Activated naive CD8-positive, alpha-beta T cell treated with anti-CD3 and anti-CD28 coated beads, Interleukin-2, amount 50 U/mL, for 24 hours (primary cell): ENCODE measurements around the gene MTM1.

Source experiments
- ATAC-seq: fragments of 150-1000 bp; cut with Tn5 transposase; one replicate; pipeline ENCODE4 v1.10.0; 2021
- DNase-seq: peaks from one replicate; pipeline ENCODE4 v3.0.0; 2021
- H3K27ac Mint-ChIP-seq: one replicate; pipeline ENCODE4 v1.8.0; 2021; ENCODE audit warnings: mild to moderate bottlenecking, mixed read lengths
- H3K27me3 Mint-ChIP-seq: one replicate; pipeline ENCODE4 v1.8.0; 2021; ENCODE audit warnings: mixed read lengths
- H3K36me3 Mint-ChIP-seq: one replicate; pipeline ENCODE4 v1.8.0; 2021; ENCODE audit warnings: low read depth, mixed read lengths
- H3K4me1 Mint-ChIP-seq: one replicate; pipeline ENCODE4 v1.8.0; 2021; ENCODE audit warnings: mixed read lengths
- H3K4me3 Mint-ChIP-seq: one replicate; pipeline ENCODE4 v1.8.0; 2021; ENCODE audit warnings: mild to moderate bottlenecking, moderate library complexity, mixed read lengths
- H3K9me3 Mint-ChIP-seq: one replicate; pipeline ENCODE4 v1.8.0; 2021; ENCODE audit warnings: mixed read lengths

MTM1 gene

DNA sequence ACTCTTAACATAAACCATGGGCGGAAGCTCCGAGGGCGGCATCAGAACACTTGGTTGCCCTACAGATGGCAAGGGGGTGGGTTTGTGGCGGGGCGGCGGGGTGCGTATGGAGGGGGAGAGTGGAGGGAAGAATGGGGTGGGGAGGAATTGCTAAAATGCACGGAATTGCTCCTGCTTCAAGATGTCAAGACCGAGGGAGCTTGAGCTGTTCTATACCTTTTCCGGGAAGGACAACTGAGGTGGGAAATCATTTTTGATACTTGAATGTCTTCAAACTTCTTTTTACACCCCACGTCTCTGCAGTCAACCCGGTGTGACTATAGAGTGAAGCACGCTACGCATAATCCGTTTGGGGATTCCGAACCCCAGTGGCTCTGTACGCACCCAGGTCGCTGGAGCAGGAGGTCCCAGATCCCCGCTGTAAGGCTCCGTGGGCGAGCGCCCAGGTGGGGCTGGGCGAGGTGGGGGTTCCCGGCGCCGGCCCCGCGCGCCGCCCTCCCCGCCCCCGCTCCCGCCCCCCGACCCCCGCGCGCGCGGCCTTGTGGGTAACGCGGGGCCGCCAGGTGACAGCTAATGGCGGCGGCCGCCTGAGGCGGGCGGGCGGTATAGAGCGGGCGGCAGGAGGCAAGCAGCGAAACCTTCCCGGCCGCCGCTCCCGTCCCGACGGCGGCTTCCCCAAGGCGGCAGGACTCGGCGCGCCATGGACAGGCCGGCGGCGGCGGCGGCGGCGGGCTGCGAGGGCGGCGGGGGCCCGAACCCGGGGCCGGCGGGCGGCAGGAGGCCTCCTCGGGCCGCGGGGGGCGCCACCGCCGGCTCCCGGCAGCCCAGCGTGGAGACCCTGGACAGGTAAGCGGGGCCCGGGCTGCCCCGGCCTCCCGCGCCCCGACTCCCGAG is 124.7 kb downstream of the MTM1 start, which contains the start of gene MTMR1:
Gene MTMR1 (plus strand): TSS at position 566 of the 894 bp plus-strand sequence. CDS start 135 bp downstream, at position 701.
- Mint-ChIP-seq H3K27ac (peak within 1 kb of the TSS; percentile 95), H3K4me3 (peak within 1 kb of the TSS; percentile 89), H3K4me1 (peaks cover 81% of the 10 kb centered on the region), H3K36me3 (peaks cover 14% of the 10 kb centered on the region), H3K9me3 (no peaks in the 10 kb centered on the region), H3K27me3 (no peaks in the 10 kb centered on the region)
- ATAC-seq (peak; percentile 9), DNase-seq (peak; percentile 53)

DNA sequence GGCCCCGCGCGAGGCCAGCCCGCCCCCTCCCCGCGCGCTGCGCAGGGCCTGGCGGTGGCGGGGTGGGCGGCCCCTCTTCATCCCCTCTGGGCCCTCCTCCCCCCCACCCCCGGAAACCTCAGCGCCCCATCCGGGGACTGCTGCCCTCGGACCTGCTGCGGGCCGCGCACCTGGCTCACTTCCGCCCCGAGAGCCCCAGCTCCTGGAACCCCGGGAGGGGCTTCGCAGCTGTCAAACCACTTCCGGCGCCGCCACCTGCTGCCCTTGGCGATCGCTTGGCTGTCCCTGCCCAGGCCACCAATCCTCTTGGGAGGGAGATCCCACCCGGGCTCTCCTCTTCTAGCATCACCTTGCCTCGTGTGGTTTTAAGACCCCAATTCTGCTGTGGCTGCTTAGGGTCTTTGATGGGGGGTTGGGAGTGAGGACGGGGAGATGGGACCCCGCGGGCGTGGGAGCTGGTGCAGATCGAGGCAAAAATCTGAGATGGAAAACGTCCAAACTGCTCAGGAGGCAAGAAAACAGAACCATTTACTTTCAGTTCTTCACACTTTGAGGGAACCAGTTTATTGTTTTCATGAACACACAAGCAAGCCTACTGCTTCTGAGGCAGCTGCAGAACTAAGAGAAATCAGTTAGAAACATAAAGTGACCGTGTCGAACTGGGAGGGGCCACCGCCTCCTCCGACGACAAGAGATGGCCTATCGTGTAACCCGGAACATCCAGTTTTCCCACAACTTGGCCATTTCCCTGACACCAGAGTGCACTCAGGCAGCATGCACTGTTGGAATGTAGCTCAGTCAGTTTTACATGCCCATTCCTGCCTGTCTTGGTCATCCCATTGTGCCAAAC is 125.5 kb downstream of the MTM1 start:
- no peaks in the 10 kb centered on the region for H3K9me3 Mint-ChIP-seq
- no peaks in the 10 kb centered on the region for H3K27me3 Mint-ChIP-seq
- H3K4me1 Mint-ChIP-seq: peaks cover 72% of the 10 kb centered on the region
- ATAC-seq (peak; percentile 12), DNase-seq (peak; percentile 71)
- peaks cover 14% of the 10 kb centered on the region for H3K36me3 Mint-ChIP-seq
- peak overlapping the region; percentile 87 for H3K4me3 Mint-ChIP-seq
- H3K27ac Mint-ChIP-seq: peak overlapping the region; percentile 95

DNA sequence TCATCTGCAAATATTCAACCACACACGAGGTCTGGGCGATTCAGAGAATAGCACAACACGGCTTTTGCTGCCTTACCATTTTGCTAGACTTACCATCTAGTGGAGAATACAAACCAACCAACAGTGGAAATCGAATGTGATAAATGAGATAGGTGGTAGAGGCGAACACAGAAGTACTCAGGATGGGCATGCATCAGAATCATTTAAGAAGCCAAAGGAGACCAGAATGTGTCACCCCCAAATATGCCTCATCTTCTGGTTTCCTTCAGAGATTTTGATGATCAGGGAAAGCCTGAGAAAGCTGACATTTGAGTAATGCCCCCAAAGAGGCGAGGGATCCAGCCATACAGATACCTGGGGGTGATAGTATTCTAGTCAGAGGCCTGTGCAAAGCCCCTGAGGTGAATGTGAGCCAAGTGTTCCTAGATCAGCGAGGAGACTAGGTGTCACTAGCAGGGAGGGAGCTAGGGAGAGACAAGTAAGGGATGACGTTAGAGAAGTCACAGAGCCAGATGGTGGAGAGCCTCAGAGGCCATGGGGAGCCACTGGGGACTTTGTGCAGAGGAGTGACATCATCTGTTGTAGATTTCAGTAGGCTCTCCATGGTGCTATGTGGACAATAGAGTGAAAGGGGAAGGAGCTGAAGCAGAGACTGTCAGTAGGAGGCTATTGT is 126.5 kb downstream of the MTM1 start:
- Mint-ChIP-seq H3K4me3 (peak overlapping the region; percentile 87), H3K27me3 (no peaks in the 10 kb centered on the region), H3K36me3 (peaks cover 14% of the 10 kb centered on the region), H3K4me1 (peaks cover 68% of the 10 kb centered on the region), H3K9me3 (no peaks in the 10 kb centered on the region), H3K27ac (peak overlapping the region; percentile 95)
- DNase-seq (peak; percentile 35), ATAC-seq (peak; percentile 81)

DNA sequence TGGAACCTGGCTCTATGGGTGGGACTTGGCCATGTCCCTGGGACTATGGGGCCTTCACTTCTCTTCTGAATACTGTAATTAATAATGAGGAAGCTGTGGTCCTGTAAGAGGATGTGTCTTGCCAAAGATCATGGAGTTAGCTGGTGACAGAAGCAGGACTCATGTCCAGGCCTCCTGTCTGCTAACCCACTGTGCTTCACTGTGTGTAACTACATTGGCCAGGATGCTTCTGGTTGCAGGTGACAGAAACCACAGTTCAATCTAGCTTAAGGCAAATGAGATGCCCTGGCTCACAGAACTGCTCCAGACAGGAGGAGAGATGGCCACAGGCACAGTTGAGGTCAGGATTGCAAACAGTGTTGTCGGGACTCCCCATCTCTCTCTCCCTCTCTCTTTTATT is 127.9 kb downstream of the MTM1 start:
- DNase-seq: no peak
- H3K36me3 Mint-ChIP-seq: peaks cover 15% of the 10 kb centered on the region
- H3K9me3 Mint-ChIP-seq: no peaks in the 10 kb centered on the region
- H3K27ac Mint-ChIP-seq: peak overlapping the region; percentile 95
- peak overlapping the region; percentile 87 for H3K4me3 Mint-ChIP-seq
- H3K4me1 Mint-ChIP-seq: peaks cover 57% of the 10 kb centered on the region
- no peaks in the 10 kb centered on the region for H3K27me3 Mint-ChIP-seq
- no peak for ATAC-seq

DNA sequence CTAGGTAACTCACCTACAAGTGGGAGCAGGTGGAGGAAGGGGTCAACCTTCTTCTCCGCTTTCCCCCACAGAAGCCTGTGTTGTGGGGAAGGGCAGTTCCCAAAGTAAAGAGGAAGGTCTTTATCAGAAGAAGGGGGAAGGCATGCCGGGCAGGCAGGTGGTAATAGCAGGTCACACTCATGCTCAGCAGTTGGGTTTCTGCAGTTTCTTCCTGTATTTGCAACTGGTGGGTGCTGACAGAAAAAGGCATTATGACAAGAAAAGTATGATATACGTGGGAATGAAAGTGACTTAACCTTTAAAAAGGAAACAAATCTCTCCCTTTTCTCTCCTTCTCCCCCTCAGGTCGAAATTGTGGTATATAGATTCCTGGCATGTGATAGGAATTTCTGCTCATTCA is 128.4 kb downstream of the MTM1 start:
- Mint-ChIP-seq H3K4me1 (peaks cover 55% of the 10 kb centered on the region), H3K9me3 (no peaks in the 10 kb centered on the region), H3K36me3 (peaks cover 15% of the 10 kb centered on the region), H3K27me3 (no peaks in the 10 kb centered on the region), H3K4me3 (peak overlapping the region; percentile 87), H3K27ac (peak overlapping the region; percentile 95)
- ATAC-seq (no peak), DNase-seq (no peak)

DNA sequence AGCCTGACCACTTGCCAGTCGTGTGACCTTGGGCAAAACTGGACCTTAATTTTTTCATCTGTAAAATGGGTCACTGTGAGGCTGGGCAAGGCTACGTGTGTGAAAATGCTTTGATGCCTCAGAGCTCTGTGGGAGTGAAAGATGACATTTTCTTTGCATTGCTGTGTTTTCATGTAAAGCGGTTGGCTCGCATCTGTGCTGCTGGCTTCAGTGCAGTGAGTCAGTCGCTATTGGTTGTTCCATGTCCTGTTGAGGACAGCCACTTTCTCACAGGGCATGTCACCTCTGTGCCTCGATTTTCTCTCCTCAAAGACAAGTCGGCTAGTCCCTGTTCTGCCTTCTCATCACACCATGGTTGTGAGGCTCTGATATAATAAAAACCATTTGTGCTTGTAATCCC is 129.2 kb downstream of the MTM1 start:
- peak overlapping the region; percentile 95 for H3K27ac Mint-ChIP-seq
- H3K27me3 Mint-ChIP-seq: no peaks in the 10 kb centered on the region
- H3K9me3 Mint-ChIP-seq: no peaks in the 10 kb centered on the region
- H3K4me1 Mint-ChIP-seq: peaks cover 47% of the 10 kb centered on the region
- H3K4me3 Mint-ChIP-seq: peak overlapping the region; percentile 87
- no peak for DNase-seq
- peaks cover 15% of the 10 kb centered on the region for H3K36me3 Mint-ChIP-seq
- peak; percentile 10 for ATAC-seq

DNA sequence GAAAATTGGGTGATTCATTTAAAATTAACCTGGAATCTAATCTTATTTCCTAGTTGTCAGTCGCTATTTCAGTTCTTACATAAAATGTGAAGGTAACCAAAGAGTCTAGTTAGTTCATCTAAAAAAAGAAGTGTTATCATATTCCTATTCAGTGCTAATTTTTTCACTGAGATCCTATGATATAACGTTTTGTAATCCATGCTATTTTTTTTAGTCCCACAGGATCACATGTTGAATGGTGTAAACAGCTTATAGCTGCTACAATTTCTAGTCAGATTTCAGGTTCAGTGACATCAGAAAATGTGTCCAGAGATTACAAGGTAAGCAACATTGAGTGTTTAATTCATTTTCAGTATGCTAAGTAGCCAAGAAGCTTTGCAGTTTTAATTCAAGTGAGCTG is 130.6 kb downstream of the MTM1 start:
- H3K27ac Mint-ChIP-seq: no peak overlapping the region
- no peaks in the 10 kb centered on the region for H3K9me3 Mint-ChIP-seq
- no peak overlapping the region for H3K4me3 Mint-ChIP-seq
- ATAC-seq: no peak
- H3K27me3 Mint-ChIP-seq: no peaks in the 10 kb centered on the region
- peaks cover 19% of the 10 kb centered on the region for H3K36me3 Mint-ChIP-seq
- DNase-seq: no peak
- H3K4me1 Mint-ChIP-seq: peaks cover 60% of the 10 kb centered on the region

DNA sequence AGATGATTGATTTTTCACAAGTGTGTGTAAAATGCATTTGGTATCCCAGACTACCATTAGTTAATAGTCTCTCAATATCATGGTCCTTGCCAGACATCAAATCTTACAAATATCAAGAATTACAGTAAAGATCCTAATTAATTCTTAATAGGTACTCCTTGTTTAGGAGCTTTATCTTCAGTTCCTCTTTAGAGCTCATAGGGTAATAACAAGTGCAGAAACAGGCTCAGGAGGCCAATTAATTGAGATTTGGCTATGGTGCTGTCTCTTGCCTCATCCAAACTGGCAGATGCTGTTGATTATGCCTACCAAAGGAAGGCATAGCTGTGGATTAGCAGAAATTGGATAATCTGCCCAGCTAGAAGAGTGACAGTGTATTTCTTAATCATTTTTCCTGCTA is 131.7 kb downstream of the MTM1 start:
- ATAC-seq: no peak
- H3K36me3 Mint-ChIP-seq: peaks cover 28% of the 10 kb centered on the region
- no peaks in the 10 kb centered on the region for H3K27me3 Mint-ChIP-seq
- no peak for DNase-seq
- H3K9me3 Mint-ChIP-seq: no peaks in the 10 kb centered on the region
- H3K27ac Mint-ChIP-seq: no peak overlapping the region
- H3K4me1 Mint-ChIP-seq: peaks cover 62% of the 10 kb centered on the region
- no peak overlapping the region for H3K4me3 Mint-ChIP-seq

DNA sequence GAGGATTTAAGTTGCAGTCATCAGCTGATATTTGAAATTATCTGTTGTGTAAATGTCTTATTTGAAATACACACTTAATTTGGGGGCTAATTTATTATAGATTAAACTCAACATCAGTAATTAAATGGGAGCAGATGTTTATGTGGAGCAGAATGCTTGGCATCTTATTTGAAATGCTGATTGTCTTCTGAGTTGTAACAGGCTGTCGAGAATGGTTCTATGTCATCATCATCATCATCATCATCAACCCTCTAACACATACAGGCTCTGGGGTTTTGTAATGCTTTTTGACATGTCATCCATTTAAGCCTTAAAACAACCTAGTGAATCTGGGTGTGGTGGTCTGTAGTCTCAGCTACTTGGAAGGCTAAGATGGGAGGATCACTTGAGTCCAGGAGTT is 133.0 kb downstream of the MTM1 start:
- DNase-seq (no peak), ATAC-seq (no peak)
- peaks cover 56% of the 10 kb centered on the region for H3K4me1 Mint-ChIP-seq
- no peaks in the 10 kb centered on the region for H3K9me3 Mint-ChIP-seq
- no peaks in the 10 kb centered on the region for H3K27me3 Mint-ChIP-seq
- no peak overlapping the region for H3K4me3 Mint-ChIP-seq
- no peak overlapping the region for H3K27ac Mint-ChIP-seq
- peaks cover 31% of the 10 kb centered on the region for H3K36me3 Mint-ChIP-seq

DNA sequence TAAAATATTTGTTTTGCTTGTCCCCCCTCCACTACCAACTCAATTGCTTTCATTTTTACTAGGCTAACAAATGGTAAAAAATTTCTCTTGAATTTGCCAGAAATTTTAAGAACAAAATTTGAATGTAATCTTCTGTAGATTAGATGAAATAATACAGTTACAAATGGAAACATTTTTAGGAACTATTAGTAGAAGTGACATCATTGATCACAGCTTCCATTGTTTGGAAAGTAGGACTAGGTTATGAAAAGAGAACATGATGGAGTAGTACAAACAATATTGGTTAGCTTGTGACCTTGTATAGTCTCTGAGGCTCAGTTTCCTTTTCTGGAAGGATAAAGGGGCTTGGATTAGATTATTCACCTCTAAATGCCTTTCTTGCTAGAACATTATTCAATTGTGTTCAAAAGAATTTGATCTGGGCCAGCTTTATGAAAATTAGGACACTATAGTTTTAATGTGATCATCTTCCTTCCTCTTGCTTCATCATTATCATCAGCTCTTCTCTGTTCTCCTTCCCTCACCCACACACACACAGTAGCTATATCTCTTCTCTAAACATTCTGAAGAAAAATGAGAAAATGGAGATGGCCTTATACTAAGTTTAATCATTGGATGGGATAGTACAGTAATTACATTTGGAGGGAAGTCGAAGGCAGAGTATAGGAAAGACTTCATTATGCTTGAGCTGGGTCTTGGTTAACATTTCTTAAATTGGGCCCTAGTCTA is 134.7 kb downstream of the MTM1 start:
- Mint-ChIP-seq H3K27me3 (no peaks in the 10 kb centered on the region), H3K27ac (peak overlapping the region; percentile 86), H3K4me1 (peaks cover 48% of the 10 kb centered on the region)

DNA sequence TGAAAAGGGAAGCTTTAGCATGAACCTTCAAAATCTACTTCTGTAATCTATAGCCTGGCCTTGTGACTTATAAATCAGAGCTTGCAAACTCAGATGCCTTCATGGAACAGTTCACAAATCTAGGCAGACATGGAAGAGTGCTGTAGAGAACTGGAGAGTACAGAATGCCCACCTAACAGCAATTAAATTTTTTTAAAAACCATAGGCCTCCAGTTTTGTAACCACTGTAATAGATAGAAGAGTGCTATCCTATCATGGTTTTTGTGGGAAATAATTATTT is 135.2 kb downstream of the MTM1 start:
- DNase-seq: no peak
- ATAC-seq: no peak
- Mint-ChIP-seq H3K36me3 (peaks cover 37% of the 10 kb centered on the region), H3K4me3 (no peak overlapping the region), H3K27ac (peak overlapping the region; percentile 86), H3K9me3 (no peaks in the 10 kb centered on the region), H3K27me3 (no peaks in the 10 kb centered on the region), H3K4me1 (peaks cover 50% of the 10 kb centered on the region)

More for the DNA sequence above, 134.7 kb downstream of the MTM1 start:
- peaks cover 37% of the 10 kb centered on the region for H3K36me3 Mint-ChIP-seq
- H3K4me3 Mint-ChIP-seq: no peak overlapping the region
- ATAC-seq (no peak), DNase-seq (no peak)
- H3K9me3 Mint-ChIP-seq: no peaks in the 10 kb centered on the region

DNA sequence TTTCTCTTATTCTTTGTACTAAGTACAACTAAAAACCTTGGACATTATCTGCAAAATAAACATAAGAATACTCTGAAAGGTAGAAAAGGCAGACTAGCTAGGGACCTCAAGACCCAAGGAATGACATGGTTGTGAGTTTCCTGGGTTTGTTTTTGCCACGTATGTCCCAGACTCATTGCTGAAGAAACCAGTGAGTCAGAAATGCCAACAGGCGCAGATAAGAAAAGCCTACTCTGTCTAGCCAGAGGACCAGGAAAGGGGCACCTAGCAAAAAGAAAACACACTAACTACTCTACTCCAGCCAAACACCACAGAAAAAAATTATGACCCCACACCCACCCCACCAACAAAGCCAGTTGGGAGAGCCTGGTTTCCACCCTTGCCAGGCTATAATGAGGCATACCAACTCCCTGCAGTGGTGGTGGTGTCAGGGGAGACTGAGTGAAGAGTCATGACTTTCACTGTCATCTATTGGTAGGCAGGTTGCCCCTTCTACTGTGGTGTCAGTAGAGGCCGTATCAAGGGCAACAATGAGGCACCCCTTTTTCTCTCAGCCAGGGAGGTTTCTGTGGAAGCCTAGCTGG is 135.7 kb downstream of the MTM1 start:
- peak overlapping the region; percentile 29 for H3K4me3 Mint-ChIP-seq
- H3K4me1 Mint-ChIP-seq: peaks cover 54% of the 10 kb centered on the region
- peaks cover 38% of the 10 kb centered on the region for H3K36me3 Mint-ChIP-seq
- H3K27me3 Mint-ChIP-seq: no peaks in the 10 kb centered on the region
- ATAC-seq: peak; percentile 96
- no peaks in the 10 kb centered on the region for H3K9me3 Mint-ChIP-seq
- H3K27ac Mint-ChIP-seq: peak overlapping the region; percentile 86
- DNase-seq: no peak

DNA sequence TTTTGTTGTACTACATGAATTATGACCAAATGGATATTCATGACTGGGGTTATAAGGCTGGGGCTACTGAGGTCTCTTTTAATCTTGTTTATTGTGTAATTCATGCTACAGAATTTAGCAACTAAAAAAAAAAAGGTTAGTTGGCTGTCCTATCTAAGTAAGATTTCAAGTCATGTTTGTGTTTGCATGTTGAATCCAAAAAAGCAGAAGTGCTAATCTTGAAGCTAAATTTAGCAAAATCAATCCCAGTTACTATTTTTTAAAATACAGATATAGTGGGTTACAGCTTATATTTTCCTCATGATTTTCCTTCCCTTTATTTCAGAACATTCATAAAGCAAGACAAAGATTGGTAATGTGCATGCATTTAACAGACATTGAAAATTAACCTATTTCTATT is 144.2 kb downstream of the MTM1 start:
- H3K36me3 Mint-ChIP-seq: peaks cover 11% of the 10 kb centered on the region
- H3K27ac Mint-ChIP-seq: peak overlapping the region; percentile 49
- H3K4me3 Mint-ChIP-seq: no peak overlapping the region
- H3K9me3 Mint-ChIP-seq: no peaks in the 10 kb centered on the region
- ATAC-seq: no peak
- no peak for DNase-seq
- H3K27me3 Mint-ChIP-seq: no peaks in the 10 kb centered on the region
- peaks cover 49% of the 10 kb centered on the region for H3K4me1 Mint-ChIP-seq

DNA sequence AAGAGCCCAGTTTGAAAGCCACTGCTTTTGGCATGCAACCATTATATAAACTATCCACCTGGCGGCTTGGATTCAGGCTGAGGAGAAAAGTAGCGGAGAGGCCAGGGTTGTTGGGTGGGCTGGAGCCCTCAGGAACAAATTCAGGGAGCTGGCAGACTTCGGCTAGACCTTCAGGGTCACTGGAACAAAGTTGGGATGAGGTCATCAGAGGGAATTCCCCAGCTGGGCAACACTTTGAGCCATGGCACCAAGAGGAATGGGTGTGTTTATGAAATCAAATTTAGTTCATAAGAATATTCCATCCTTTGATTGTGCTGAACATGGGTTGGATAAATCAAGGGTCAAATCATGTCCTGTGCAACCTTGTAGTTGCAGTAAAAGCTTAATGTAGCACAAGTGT is 146.8 kb downstream of the MTM1 start:
- DNase-seq: no peak
- H3K27ac Mint-ChIP-seq: no peak overlapping the region
- ATAC-seq: no peak
- H3K27me3 Mint-ChIP-seq: no peaks in the 10 kb centered on the region
- H3K36me3 Mint-ChIP-seq: no peaks in the 10 kb centered on the region
- peaks cover 30% of the 10 kb centered on the region for H3K4me1 Mint-ChIP-seq
- no peak overlapping the region for H3K4me3 Mint-ChIP-seq
- H3K9me3 Mint-ChIP-seq: no peaks in the 10 kb centered on the region
